H1 (cell line): ENCODE results near the gene AANAT. TPM values are rescaled to one million over a fixed set of nuclear protein-coding genes. Genes with fewer than 3 reads are reported as not detected.

Experiments used
- BACH1 ChIP-seq: IDR thresholded peaks from 2 replicates; pipeline ENCODE4 v1.6.1; 2012; ENCODE audit warnings: low read length, improper control_type of control experiment
- HDAC2 ChIP-seq, 2 experiments: fragments of 300-600 bp in 1 of 2; sonication (generic) in 1 of 2; IDR thresholded peaks; 2 replicates each; pipeline ENCODE4 v1.6.1; 2011 to 2012; ENCODE audit warnings: low read depth in 2 of 2, low read length in 2 of 2, mild to moderate bottlenecking in 2 of 2, moderate library complexity in 2 of 2, borderline replicate concordance in 1 of 2, inconsistent platforms in 1 of 2
- polyA plus RNA-seq, 7 experiments: library from polyadenylated mRNA; depleted of rRNA in 3 of 7; stranded (reverse) in 5 of 7; unstranded in 2 of 7; fragments of >200 nt in 5 of 7; fragments of 200-250 nt in 2 of 7; gene quantifications; 1 replicate in 5 of 7; 2 replicates in 1 of 7; 4 replicates in 1 of 7; pipeline versions ENCODE4 v1.2.1 to v1.2.3, GENCODE V29; 2011 to 2013; ENCODE audit warnings: missing spikeins in 2 of 7, mixed read lengths in 2 of 7
- total RNA-seq: library from RNA; stranded (reverse); fragmentation: NEBNext Ultra II Directional; extraction: Animal tissue kit (Norgen Biotek cat#: 25700); gene quantifications from 2 replicates; pipeline ENCODE4 v1.2.1, GENCODE V29; 2021

Gene AANAT
- total and polyA plus RNA-seq, 2 of the 8 experiments (the other 6 are each of a cell fraction or from before 2014, with no cell fraction given): 0.53 TPM; not detected in 1

DNA sequence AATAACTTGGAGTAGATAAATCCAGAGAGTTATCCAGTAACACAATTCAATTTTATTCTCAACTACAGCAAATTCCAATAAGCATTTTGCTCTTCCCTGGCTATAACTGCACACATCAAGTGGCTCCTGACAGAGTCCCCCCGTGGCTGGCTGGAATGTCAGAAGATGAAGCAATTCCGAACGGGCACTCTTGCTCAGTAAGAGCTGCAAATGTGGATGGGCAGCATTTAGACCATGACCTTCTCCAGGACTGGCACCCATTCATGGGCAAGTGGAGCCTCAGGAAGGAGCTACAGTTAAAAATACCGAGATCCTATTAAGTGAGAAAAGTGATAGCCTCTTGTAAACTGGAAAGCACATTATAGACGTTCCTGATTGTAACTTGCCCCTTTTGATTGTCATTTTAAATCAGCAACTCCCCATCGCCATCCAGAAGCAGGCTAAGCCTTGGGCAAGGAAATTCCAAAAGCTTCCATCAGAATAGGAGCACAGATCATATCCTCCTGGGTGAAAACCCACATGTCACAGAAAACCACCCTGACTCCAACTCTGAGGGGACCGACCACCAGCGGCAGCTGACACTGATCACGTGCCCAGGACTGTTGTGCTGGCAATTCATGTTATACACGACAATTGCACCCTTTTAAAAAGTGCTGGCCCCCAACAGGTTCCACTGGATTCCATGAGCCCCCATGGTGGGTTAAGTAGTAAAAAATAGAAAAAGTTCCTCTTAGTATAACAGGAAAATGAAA lies 21.5 kb upstream of the AANAT start (continued):
- TF ChIP-seq BACH1 (no peak), HDAC2 (IDR thresholded peaks at IDR 0.05; ENCODE audit: borderline replicate concordance in 1 of 2, low read depth in 2 of 2, low read length in 2 of 2) (no peak)
